CD4-positive, alpha-beta T cell (primary cell): Measurements from ENCODE around the gene CFAP100. TPM values are rescaled to one million over a fixed set of nuclear protein-coding genes. Genes with fewer than 3 reads are reported as not detected.

Experiments used
- ATAC-seq: fragments of 200-7000 bp; cut with Tn5 transposase; one replicate; pipeline ENCODE4 v1.10.0; 2022; ENCODE audit warnings: mild to moderate bottlenecking; ENCODE audit not compliant: poor library complexity
- CTCF ChIA-PET: fragments of 350-600 bp; sonication (Branson Sonifier 250); formaldehyde crosslinking; loops from one replicate; lab custom pipeline; 2021; ENCODE audit warnings: antibody characterized with exemption, inconsistent platforms; lab: Charles Lee
- POLR2A ChIA-PET: fragments of 350-600 bp; sonication (Branson Sonifier 250); formaldehyde crosslinking; loops from one replicate; lab custom pipeline; 2021; ENCODE audit warnings: antibody characterized with exemption, inconsistent platforms; lab: Charles Lee
- DNase-seq, 14 experiments: peaks; one replicate each; pipeline ENCODE4 v3.0.0-alpha.2; 2013 to 2020; ENCODE audit warnings: mixed read lengths in 2 of 14
- H3K27ac ChIP-seq, 2 donors: one replicate each; pipeline versions ENCODE4 v1.5.1 to v1.7.0; 2013; ENCODE audit warnings: low read length in 2 of 2, low read depth in 1 of 2, mild to moderate bottlenecking in 1 of 2
- H3K27me3 ChIP-seq, 2 experiments: 1 replicate in 1 of 2; 2 replicates in 1 of 2; pipeline versions ENCODE4 v1.6.1 to v1.7.0; 2013; ENCODE audit warnings: low read length in 2 of 2, control low read depth in 1 of 2, mild to moderate bottlenecking in 1 of 2, moderate library complexity in 1 of 2; ENCODE audit not compliant: insufficient read depth in 2 of 2, control insufficient read depth in 1 of 2
- H3K36me3 ChIP-seq: one replicate; pipeline ENCODE4 v1.6.1; 2013; ENCODE audit warnings: low read length, control low read depth; ENCODE audit not compliant: insufficient read depth
- H3K4me1 ChIP-seq: one replicate; pipeline ENCODE4 v1.6.1; 2013; ENCODE audit warnings: low read length, control low read depth; ENCODE audit not compliant: insufficient read depth
- H3K4me3 ChIP-seq: one replicate; pipeline ENCODE4 v1.5.1; 2013; ENCODE audit warnings: mild to moderate bottlenecking, low read length, moderate library complexity
- H3K9me3 ChIP-seq, 2 experiments: 1 replicate in 1 of 2; 2 replicates in 1 of 2; pipeline versions ENCODE4 v1.6.1 to v1.7.0; 2013; ENCODE audit warnings: low read length in 2 of 2, mild to moderate bottlenecking in 2 of 2, control low read depth in 1 of 2, moderate library complexity in 1 of 2; ENCODE audit not compliant: control insufficient read depth in 1 of 2, insufficient read depth in 1 of 2
- H3K27ac Mint-ChIP-seq: one replicate; pipeline ENCODE4 v1.8.0; 2020; ENCODE audit warnings: mixed read lengths
- H3K27me3 Mint-ChIP-seq: one replicate; pipeline ENCODE4 v1.8.0; 2021; ENCODE audit warnings: mixed read lengths
- H3K36me3 Mint-ChIP-seq: one replicate; pipeline ENCODE4 v1.8.0; 2021; ENCODE audit warnings: low read depth, mixed read lengths
- H3K4me1 Mint-ChIP-seq: one replicate; pipeline ENCODE4 v1.8.0; 2021; ENCODE audit warnings: low read depth, mixed read lengths
- H3K4me3 Mint-ChIP-seq: one replicate; pipeline ENCODE4 v1.8.0; 2020; ENCODE audit warnings: mild to moderate bottlenecking, mixed read lengths
- H3K9me3 Mint-ChIP-seq: one replicate; pipeline ENCODE4 v1.8.0; 2020; ENCODE audit warnings: mixed read lengths
- intact Hi-C, 2 experiments: fragments of 100-400 bp; cut with DNase I in 1 of 2; cut with micrococcal nuclease in 1 of 2; formaldehyde crosslinking; loops; one replicate each; pipeline versions ENCODE4 v1.15.1 to v1.9.0; 2023 to 2025; cut with DNase I, micrococcal nuclease
- total RNA-seq, 174 experiments: library from RNA in 2 of 174; stranded (reverse) in 2 of 174; gene quantifications; one replicate each; pipeline ENCODE4 v1.2.3 and lab custom pipeline; 2021 to 2026
- TF ChIP-seq, protein P1 (sequence below): fragments of 200-600 bp; IDR thresholded peaks from one replicate; pipeline ENCODE4 v1.8.0; 2022; ENCODE audit warnings: antibody characterized with exemption, mild to moderate bottlenecking

The CFAP100 gene
- total RNA-seq, 2 experiments from 2014 or later = not detected

DNA sequence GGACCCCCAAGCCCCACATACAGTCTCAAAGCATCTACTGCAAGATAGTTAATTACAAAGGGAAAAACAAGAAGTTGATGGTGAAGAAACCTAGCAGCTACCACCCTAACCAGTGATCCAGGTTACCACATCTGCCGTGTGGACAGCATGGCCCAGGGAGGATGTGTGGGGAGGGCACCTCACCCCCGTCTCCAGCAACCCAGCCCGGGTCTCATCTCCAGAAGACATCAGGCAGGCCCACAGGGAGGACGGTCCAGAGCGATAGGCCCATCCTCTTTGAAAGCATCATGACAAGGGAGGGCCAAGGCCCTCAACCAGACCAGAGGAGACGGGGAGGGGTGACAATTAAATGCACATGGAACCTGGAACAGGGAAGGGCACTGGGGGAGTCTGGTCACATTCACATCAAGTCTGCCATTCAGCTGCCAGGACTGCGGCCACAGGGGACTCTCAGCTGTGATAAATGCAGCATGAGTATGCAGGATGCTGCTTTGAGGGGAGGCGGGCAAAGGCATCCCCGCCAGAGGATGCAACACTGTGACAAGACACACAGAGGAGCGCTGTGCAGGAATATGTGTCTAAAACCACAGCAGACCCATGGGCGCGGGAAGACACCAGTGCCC, 62.2 kb downstream of the CFAP100 start:
- Histone ChIP-seq H3K4me1 (peaks cover 2% of the 10 kb centered on the region), H3K9me3 (no peaks in the 10 kb centered on the region), H3K4me3 (no peak overlapping the region), H3K27ac (no peak overlapping the region), H3K36me3 (peaks cover 84% of the 10 kb centered on the region), H3K27me3 (no peaks in the 10 kb centered on the region)
- Mint-ChIP-seq H3K9me3 (no peaks in the 10 kb centered on the region), H3K4me1 (peaks cover 21% of the 10 kb centered on the region), H3K36me3 (peaks cover 90% of the 10 kb centered on the region), H3K27ac (no peak overlapping the region), H3K27me3 (no peaks in the 10 kb centered on the region), H3K4me3 (no peak overlapping the region)
- intact Hi-C loops = no loop called here
- TF ChIP-seq, protein P1, sequence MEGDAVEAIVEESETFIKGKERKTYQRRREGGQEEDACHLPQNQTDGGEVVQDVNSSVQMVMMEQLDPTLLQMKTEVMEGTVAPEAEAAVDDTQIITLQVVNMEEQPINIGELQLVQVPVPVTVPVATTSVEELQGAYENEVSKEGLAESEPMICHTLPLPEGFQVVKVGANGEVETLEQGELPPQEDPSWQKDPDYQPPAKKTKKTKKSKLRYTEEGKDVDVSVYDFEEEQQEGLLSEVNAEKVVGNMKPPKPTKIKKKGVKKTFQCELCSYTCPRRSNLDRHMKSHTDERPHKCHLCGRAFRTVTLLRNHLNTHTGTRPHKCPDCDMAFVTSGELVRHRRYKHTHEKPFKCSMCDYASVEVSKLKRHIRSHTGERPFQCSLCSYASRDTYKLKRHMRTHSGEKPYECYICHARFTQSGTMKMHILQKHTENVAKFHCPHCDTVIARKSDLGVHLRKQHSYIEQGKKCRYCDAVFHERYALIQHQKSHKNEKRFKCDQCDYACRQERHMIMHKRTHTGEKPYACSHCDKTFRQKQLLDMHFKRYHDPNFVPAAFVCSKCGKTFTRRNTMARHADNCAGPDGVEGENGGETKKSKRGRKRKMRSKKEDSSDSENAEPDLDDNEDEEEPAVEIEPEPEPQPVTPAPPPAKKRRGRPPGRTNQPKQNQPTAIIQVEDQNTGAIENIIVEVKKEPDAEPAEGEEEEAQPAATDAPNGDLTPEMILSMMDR = no peak
- ATAC-seq = no peak
- ChIA-PET CTCF (no interaction called here), POLR2A (no interaction called here)
- peak in 1 of 14 experiments; percentile 22 for DNase-seq

DNA sequence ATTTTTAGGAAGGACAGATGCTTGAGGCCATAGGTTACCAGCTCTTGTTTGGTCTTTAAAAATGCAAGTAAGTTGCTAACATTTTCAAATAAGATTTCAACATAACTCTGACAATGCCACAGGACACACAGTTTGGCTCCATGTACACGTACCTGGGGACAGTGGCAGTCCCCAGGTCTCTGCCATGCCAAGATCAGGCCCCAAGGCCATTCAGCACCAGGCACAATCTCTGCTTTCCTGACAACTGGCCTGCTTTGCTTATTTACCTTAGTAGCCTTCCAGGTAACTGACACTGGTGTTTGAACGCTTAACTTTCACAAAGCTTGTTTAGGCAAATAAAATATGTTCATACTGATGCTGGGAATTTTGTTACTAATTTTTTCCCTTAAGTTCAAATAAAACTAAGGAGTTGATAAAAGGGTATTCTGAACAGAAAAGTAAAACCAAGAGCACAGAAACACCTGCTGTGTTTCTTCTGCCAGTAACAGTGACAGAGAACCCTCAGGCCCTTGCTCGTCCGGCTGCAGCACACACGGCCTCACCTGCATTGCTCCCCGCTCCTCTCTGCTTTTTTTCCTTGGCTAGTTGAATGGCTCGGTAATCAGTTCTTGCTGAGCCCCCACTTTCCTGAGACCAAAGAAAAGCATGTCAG, 64.5 kb downstream of the CFAP100 start:
- no peaks in the 10 kb centered on the region for H3K9me3 ChIP-seq
- no peak overlapping the region for H3K27ac Mint-ChIP-seq
- H3K27me3 Mint-ChIP-seq = no peaks in the 10 kb centered on the region
- peaks cover 21% of the 10 kb centered on the region for H3K4me1 Mint-ChIP-seq
- POLR2A ChIA-PET = no interaction called here
- intact Hi-C loops = no loop called here
- H3K36me3 ChIP-seq = peaks cover 91% of the 10 kb centered on the region
- no peak for DNase-seq
- peaks cover 2% of the 10 kb centered on the region for H3K4me1 ChIP-seq
- peaks cover 90% of the 10 kb centered on the region for H3K36me3 Mint-ChIP-seq
- no peak for ATAC-seq
- TF ChIP-seq, protein P1 = no peak
- no peaks in the 10 kb centered on the region for H3K27me3 ChIP-seq
- H3K4me3 ChIP-seq = no peak overlapping the region
- no peak overlapping the region for H3K4me3 Mint-ChIP-seq
- H3K9me3 Mint-ChIP-seq = no peaks in the 10 kb centered on the region
- CTCF ChIA-PET = no interaction called here
- H3K27ac ChIP-seq = no peak overlapping the region

DNA sequence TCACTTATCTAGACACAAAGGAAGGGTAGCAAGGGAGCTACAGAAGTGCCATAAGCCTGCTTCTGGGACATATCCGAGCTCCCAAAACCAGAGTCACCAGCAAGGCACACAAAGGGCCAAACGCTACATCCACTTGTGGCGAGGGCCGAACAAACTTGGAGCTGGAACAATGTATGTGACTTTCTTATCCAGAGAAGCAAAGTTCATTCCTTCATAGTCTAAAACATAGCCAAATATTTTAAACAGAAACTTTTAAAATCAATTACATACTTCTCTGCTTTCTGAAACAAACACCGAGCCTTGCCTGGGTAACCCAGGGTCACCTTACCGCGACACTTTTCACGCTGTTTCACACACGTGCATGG, 65.0 kb downstream of the CFAP100 start:
- Histone ChIP-seq H3K36me3 (peaks cover 91% of the 10 kb centered on the region), H3K27ac (no peak overlapping the region), H3K4me1 (peaks cover 6% of the 10 kb centered on the region), H3K4me3 (no peak overlapping the region), H3K27me3 (no peaks in the 10 kb centered on the region), H3K9me3 (no peaks in the 10 kb centered on the region)
- intact Hi-C loops = no loop called here
- ATAC-seq (no peak), DNase-seq (peak in 1 of 14 experiments; percentile 10)
- peaks cover 21% of the 10 kb centered on the region for H3K4me1 Mint-ChIP-seq
- ChIA-PET CTCF (no interaction called here), POLR2A (no interaction called here)
- no peak overlapping the region for H3K4me3 Mint-ChIP-seq
- H3K9me3 Mint-ChIP-seq = no peaks in the 10 kb centered on the region
- H3K36me3 Mint-ChIP-seq = peaks cover 90% of the 10 kb centered on the region
- H3K27ac Mint-ChIP-seq = no peak overlapping the region
- no peaks in the 10 kb centered on the region for H3K27me3 Mint-ChIP-seq
- TF ChIP-seq, protein P1 = no peak
